HEK293 (cell line): Measurements from ENCODE around the gene ACOT7.

Experiments used
- CTCF ChIA-PET: fragments of 350-600 bp; formaldehyde crosslinking; extraction: SDS; loops from one replicate; lab custom pipeline; 2021; ENCODE audit warnings: antibody characterized with exemption; lab: Yijun Ruan, JAX
- POLR2A ChIA-PET: fragments of 300-600 bp; formaldehyde crosslinking; extraction: SDS; loops from one replicate; lab custom pipeline; 2020; ENCODE audit warnings: antibody characterized with exemption, inconsistent platforms; lab: Yijun Ruan, JAX
- H3K27ac ChIP-seq: fragments of 200-500 bp; sonication (Bioruptor generic); 2 replicates; pipeline ENCODE4 v1.5.1; 2014; ENCODE audit warnings: low read depth, low read length, control low read depth, inconsistent platforms; ENCODE audit errors: extremely low read depth
- H3K36me3 ChIP-seq, 2 experiments: fragments of 200-500 bp in 1 of 2; sonication (Bioruptor generic) in 1 of 2; 1 replicate in 1 of 2; 2 replicates in 1 of 2; pipeline ENCODE4 v1.5.1; 2014 to 2017; ENCODE audit warnings: inconsistent platforms in 2 of 2, low read length in 2 of 2; ENCODE audit not compliant: control insufficient read depth in 2 of 2, insufficient read depth in 1 of 2
- H3K4me1 ChIP-seq: fragments of 200-500 bp; sonication (Bioruptor generic); 2 replicates; pipeline ENCODE4 v1.5.1; 2014; ENCODE audit warnings: mild to moderate bottlenecking, low read length, inconsistent platforms; ENCODE audit not compliant: control insufficient read depth, insufficient read depth
- H3K4me3 ChIP-seq: 2 replicates; pipeline ENCODE4 v1.5.1; 2011; ENCODE audit warnings: low read depth, mild to moderate bottlenecking, control low read depth, low read length, moderate library complexity
- H3K9me3 ChIP-seq: fragments of 200-500 bp; sonication (Bioruptor generic); 2 replicates; pipeline ENCODE4 v1.5.1; 2014; ENCODE audit warnings: low read depth, low read length, inconsistent platforms; ENCODE audit not compliant: control insufficient read depth, insufficient read depth
- CTCF ChIP-seq: fragments of 450-650 bp; formaldehyde crosslinking; IDR thresholded peaks from 2 replicates; pipeline ENCODE4 v1.5.1; 2016; ENCODE audit warnings: missing biosample characterization, missing genetic modification characterization
- OSR2 ChIP-seq: fragments of 450-650 bp; formaldehyde crosslinking; IDR thresholded peaks from 2 replicates; pipeline ENCODE4 v1.5.1; 2016; ENCODE audit warnings: missing biosample characterization, missing genetic modification characterization
- PRDM1 ChIP-seq: fragments of 450-650 bp; formaldehyde crosslinking; IDR thresholded peaks from 2 replicates; pipeline ENCODE4; 2016; ENCODE audit warnings: missing biosample characterization, missing genetic modification characterization
- PRDM2 ChIP-seq: fragments of 450-650 bp; formaldehyde crosslinking; IDR thresholded peaks from 2 replicates; pipeline ENCODE4 v1.5.1; 2016; ENCODE audit warnings: missing biosample characterization, missing genetic modification characterization, borderline replicate concordance
- SCRT2 ChIP-seq: fragments of 450-650 bp; formaldehyde crosslinking; IDR thresholded peaks from 2 replicates; pipeline ENCODE4 v1.5.1; 2016; ENCODE audit warnings: missing biosample characterization, missing genetic modification characterization
- SP2 ChIP-seq: fragments of 450-650 bp; formaldehyde crosslinking; IDR thresholded peaks from 2 replicates; pipeline ENCODE4 v1.5.1; 2016; ENCODE audit warnings: missing biosample characterization, missing genetic modification characterization
- TRIM28 ChIP-seq: IDR thresholded peaks from 2 replicates; pipeline ENCODE4 v1.6.1; 2011; ENCODE audit warnings: low read length, control low read depth, borderline replicate concordance
- TSHZ1 ChIP-seq: fragments of 450-650 bp; formaldehyde crosslinking; IDR thresholded peaks from 2 replicates; pipeline ENCODE4 v1.5.1; 2016; ENCODE audit warnings: missing biosample characterization, missing genetic modification characterization, borderline replicate concordance
- ZBTB6 ChIP-seq: fragments of 450-650 bp; formaldehyde crosslinking; IDR thresholded peaks from 2 replicates; pipeline ENCODE4 v1.5.1; 2017; ENCODE audit warnings: missing biosample characterization, missing genetic modification characterization
- ZBTB7A ChIP-seq: fragments of 450-650 bp; formaldehyde crosslinking; IDR thresholded peaks from 2 replicates; pipeline ENCODE4 v1.5.1; 2016; ENCODE audit warnings: low read depth, missing biosample characterization, missing genetic modification characterization
- ZFHX2 ChIP-seq: fragments of 450-650 bp; formaldehyde crosslinking; conservative IDR thresholded peaks from 2 replicates; pipeline ENCODE4 v1.5.1; 2016; ENCODE audit warnings: missing biosample characterization, missing genetic modification characterization
- ZFP3 ChIP-seq: fragments of 450-650 bp; formaldehyde crosslinking; IDR thresholded peaks from 2 replicates; pipeline ENCODE4 v1.5.1; 2016; ENCODE audit warnings: low read depth, missing biosample characterization, missing genetic modification characterization
- ZNF140 ChIP-seq: fragments of 450-650 bp; formaldehyde crosslinking; IDR thresholded peaks from 2 replicates; pipeline ENCODE4 v1.5.1; 2016; ENCODE audit warnings: missing biosample characterization, missing genetic modification characterization
- ZNF530 ChIP-seq: fragments of 450-650 bp; formaldehyde crosslinking; IDR thresholded peaks from 2 replicates; pipeline ENCODE4 v1.5.1; 2016; ENCODE audit warnings: low read depth, missing biosample characterization, missing genetic modification characterization
- ZNF558 ChIP-seq: fragments of 450-650 bp; formaldehyde crosslinking; IDR thresholded peaks from 2 replicates; pipeline ENCODE4 v1.5.1; 2016; ENCODE audit warnings: missing biosample characterization, missing genetic modification characterization
- ZNF660 ChIP-seq: fragments of 450-650 bp; IDR thresholded peaks from 2 replicates; pipeline ENCODE4 v1.5.1; 2018; ENCODE audit warnings: missing biosample characterization, mild to moderate bottlenecking, missing genetic modification characterization
- ZNF677 ChIP-seq: fragments of 450-650 bp; IDR thresholded peaks from 2 replicates; pipeline ENCODE4 v1.5.0; 2018; ENCODE audit warnings: missing biosample characterization, mild to moderate bottlenecking, missing genetic modification characterization, moderate library complexity
- ZNF791 ChIP-seq: fragments of 450-650 bp; formaldehyde crosslinking; IDR thresholded peaks from 2 replicates; pipeline ENCODE4 v1.5.1; 2016; ENCODE audit warnings: missing biosample characterization, missing genetic modification characterization
- ZNF837 ChIP-seq: fragments of 450-650 bp; formaldehyde crosslinking; IDR thresholded peaks from 2 replicates; pipeline ENCODE4 v1.5.1; 2016; ENCODE audit warnings: missing biosample characterization, missing genetic modification characterization
- TF ChIP-seq, protein P1 (sequence below): fragments of 450-650 bp; formaldehyde crosslinking; IDR thresholded peaks from 2 replicates; pipeline ENCODE4 v1.5.1; 2017; ENCODE audit warnings: missing biosample characterization, missing genetic modification characterization

ACOT7 gene

GRCh38 chr1:6316240-6317097 lies 77.1 kb downstream of the ACOT7 start (continued):
- TF ChIP-seq ZBTB6 (no peak), CTCF (tag by site-specific recombination) (no peak), PRDM2 (no peak), ZNF837 (tag by site-specific recombination) (no peak), OSR2 (tag by site-specific recombination) (peak; percentile 27; the same call in 1 of the 2 replicates), PRDM1 (0 out of 2 replicates have a peak, but pooled peaks have one; percentile 4), ZBTB7A (no peak), ZFP3 (tag by site-specific recombination) (peak; percentile 95), ZNF558 (tag by site-specific recombination) (no peak), ZNF660 (tag by site-specific recombination) (no peak), SCRT2 (tag by site-specific recombination) (no peak), TRIM28 (peak; percentile 29; the same call in 1 of the 2 replicates), ZFHX2 (tag by site-specific recombination) (peak; percentile 87)
- TF ChIP-seq, protein P1, sequence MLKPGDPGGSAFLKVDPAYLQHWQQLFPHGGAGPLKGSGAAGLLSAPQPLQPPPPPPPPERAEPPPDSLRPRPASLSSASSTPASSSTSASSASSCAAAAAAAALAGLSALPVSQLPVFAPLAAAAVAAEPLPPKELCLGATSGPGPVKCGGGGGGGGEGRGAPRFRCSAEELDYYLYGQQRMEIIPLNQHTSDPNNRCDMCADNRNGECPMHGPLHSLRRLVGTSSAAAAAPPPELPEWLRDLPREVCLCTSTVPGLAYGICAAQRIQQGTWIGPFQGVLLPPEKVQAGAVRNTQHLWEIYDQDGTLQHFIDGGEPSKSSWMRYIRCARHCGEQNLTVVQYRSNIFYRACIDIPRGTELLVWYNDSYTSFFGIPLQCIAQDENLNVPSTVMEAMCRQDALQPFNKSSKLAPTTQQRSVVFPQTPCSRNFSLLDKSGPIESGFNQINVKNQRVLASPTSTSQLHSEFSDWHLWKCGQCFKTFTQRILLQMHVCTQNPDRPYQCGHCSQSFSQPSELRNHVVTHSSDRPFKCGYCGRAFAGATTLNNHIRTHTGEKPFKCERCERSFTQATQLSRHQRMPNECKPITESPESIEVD (tag by site-specific recombination): no peak

DNA sequence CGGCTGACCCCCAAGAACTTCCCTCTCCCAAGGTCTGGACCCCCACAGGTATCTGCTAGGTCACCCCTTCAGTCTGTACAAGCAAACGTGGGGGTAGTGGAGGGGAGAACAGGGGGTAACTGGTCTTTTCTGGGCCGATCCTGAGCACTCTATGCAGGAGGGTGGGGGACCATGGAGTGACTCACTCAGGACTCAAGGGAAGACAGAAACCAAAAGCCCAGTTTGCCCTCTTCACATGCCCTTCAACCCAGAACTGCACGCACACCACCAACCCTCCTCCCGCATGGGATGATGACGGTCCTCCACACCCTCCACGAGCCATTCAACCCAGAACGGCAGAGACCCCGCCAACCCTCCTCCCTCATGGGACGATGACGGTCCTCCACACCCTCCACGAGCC lies 79.1 kb downstream of the ACOT7 start:
- POLR2A ChIA-PET: no interaction called here
- Histone ChIP-seq H3K4me1 (no peaks in the 10 kb centered on the region), H3K9me3 (no peaks in the 10 kb centered on the region), H3K36me3 (peaks cover 0 to 70% of the 10 kb centered on the region in 2 experiments; a peak in 2 of 3 replicates), H3K27ac (no peak overlapping the region), H3K4me3 (no peak overlapping the region)
- CTCF ChIA-PET: interaction anchor here (2.6 kb wide), 1 partner anchor 67 kb away, joined by 14 read pairs; no protein-coding TSS in a partner anchor
- TF ChIP-seq ZNF791 (tag by site-specific recombination) (no peak), ZNF530 (no peak), ZNF677 (tag by site-specific recombination) (no peak), SP2 (tag by site-specific recombination) (no peak), TSHZ1 (no peak), ZNF140 (tag by site-specific recombination) (no peak)
